K562 (cell line): ENCODE results near the gene PYGM. TPM values are rescaled to one million over a fixed set of nuclear protein-coding genes. Genes with fewer than 3 reads are reported as not detected.

ENCODE experiments used
- ATF7 ChIP-seq: fragments of 450-650 bp; IDR thresholded peaks from 2 replicates; pipeline ENCODE4 v1.7.1; 2014; ENCODE audit warnings: mild to moderate bottlenecking, moderate library complexity
- CHCHD3 ChIP-seq: fragments of 250-450 bp; sonication (Bioruptor Pico); IDR thresholded peaks from 2 replicates; pipeline ENCODE4 v2.1.2; 2022; ENCODE audit warnings: mild to moderate bottlenecking
- CREM ChIP-seq: IDR thresholded peaks from 2 replicates; pipeline ENCODE4 v1.6.1; 2014; ENCODE audit warnings: antibody characterized with exemption, low read depth
- HDAC3 ChIP-seq: fragments of 450-650 bp; IDR thresholded peaks from 2 replicates; pipeline ENCODE4 v1.6.1; 2018; ENCODE audit warnings: borderline replicate concordance, mild to moderate bottlenecking, moderate library complexity; ENCODE audit not compliant: partially characterized antibody
- KAT8 ChIP-seq: fragments of 450-650 bp; IDR thresholded peaks from 2 replicates; pipeline ENCODE4 v1.6.1; 2016; ENCODE audit warnings: low read depth, mild to moderate bottlenecking
- NELFE ChIP-seq: IDR thresholded peaks from 2 replicates; pipeline ENCODE4 v1.6.1; 2011; ENCODE audit warnings: mild to moderate bottlenecking; ENCODE audit not compliant: insufficient read depth, insufficient read length
- NFIC ChIP-seq: fragments of 450-650 bp; IDR thresholded peaks from 2 replicates; pipeline ENCODE4 v1.6.1; 2017; ENCODE audit warnings: mild to moderate bottlenecking, inconsistent platforms
- RHOXF2B ChIP-seq: fragments of 250-450 bp; sonication (Bioruptor Pico); conservative IDR thresholded peaks from 2 replicates; pipeline ENCODE4 v1.5.1; 2021
- SMARCA4 ChIP-seq: fragments of 450-650 bp; IDR thresholded peaks from 2 replicates; pipeline ENCODE4 v1.6.1; 2016
- ZC3H8 ChIP-seq: fragments of 450-650 bp; IDR thresholded peaks from 2 replicates; pipeline ENCODE4 v1.6.1; 2017
- ZFP30 ChIP-seq: fragments of 250-450 bp; sonication (Bioruptor Pico); IDR thresholded peaks from 2 replicates; pipeline ENCODE4 v1.8.0; 2022; ENCODE audit warnings: moderate library complexity, mild to moderate bottlenecking, inconsistent platforms, borderline replicate concordance
- ZNF561 ChIP-seq: fragments of 450-650 bp; formaldehyde crosslinking; conservative IDR thresholded peaks from 2 replicates; pipeline ENCODE4 v1.4.0; 2020; ENCODE audit warnings: mild to moderate bottlenecking, moderate library complexity
- ZNF583 ChIP-seq: fragments of 250-450 bp; sonication (Bioruptor Pico); IDR thresholded peaks from 2 replicates; pipeline ENCODE4 v1.4.0; 2020
- ZNF778 ChIP-seq: fragments of 450-650 bp; formaldehyde crosslinking; IDR thresholded peaks from 2 replicates; pipeline ENCODE4 v1.4.0; 2020; ENCODE audit warnings: mild to moderate bottlenecking, moderate library complexity
- polyA plus RNA-seq, 8 experiments: library from polyadenylated mRNA; depleted of rRNA in 4 of 8; stranded (reverse) in 5 of 8; unstranded in 3 of 8; fragments of >200 nt; fragmentation: Nextera tagmentation in 2 of 8; fragmentation: Illumina TruSeq in 1 of 8; extraction: Ambion mirVana in 2 of 8; extraction: Trizol in 1 of 8; gene quantifications; 2 replicates each; pipeline versions ENCODE4 v1.2.1 to v1.2.3, GENCODE V29; 2011 to 2014; ENCODE audit warnings: inconsistent platforms in 1 of 8, missing spikeins in 1 of 8
- total RNA-seq, 7 experiments: library from RNA; depleted of rRNA in 6 of 7; stranded (reverse); fragments of >200 nt in 6 of 7; fragmentation: Illumina TruSeq in 2 of 7; extraction: Trizol in 2 of 7; gene quantifications; 2 replicates each; pipeline versions ENCODE4 v1.2.1 to v1.2.3, GENCODE V29; 2011 to 2021; ENCODE audit warnings: low replicate concordance in 1 of 7
- TF ChIP-seq, protein P1 (sequence below), 2 experiments: fragments of 150-350 bp in 1 of 2; IDR thresholded peaks; 2 replicates each; pipeline ENCODE4 v1.6.1; 2012 to 2016; ENCODE audit warnings: low read depth in 2 of 2, low read length in 2 of 2, mild to moderate bottlenecking in 1 of 2, moderate library complexity in 1 of 2
- TF ChIP-seq, protein P2 (sequence below), 2 experiments: IDR thresholded peaks; 2 replicates each; pipeline ENCODE4 v1.6.1; 2012; ENCODE audit warnings: improper control_type of control experiment in 2 of 2, low read depth in 2 of 2, low read length in 2 of 2, borderline replicate concordance in 1 of 2
- TF ChIP-seq, protein P3 (sequence below): fragments of 250-450 bp; sonication (Bioruptor Pico); IDR thresholded peaks from 2 replicates; pipeline ENCODE4 v1.4.0; 2020

The PYGM gene
- total and polyA plus RNA-seq, 9 of the 15 experiments (the other 6 are each of a cell fraction or from before 2014, with no cell fraction given), result 0.07 to 1.5 (median 0.68) TPM

DNA sequence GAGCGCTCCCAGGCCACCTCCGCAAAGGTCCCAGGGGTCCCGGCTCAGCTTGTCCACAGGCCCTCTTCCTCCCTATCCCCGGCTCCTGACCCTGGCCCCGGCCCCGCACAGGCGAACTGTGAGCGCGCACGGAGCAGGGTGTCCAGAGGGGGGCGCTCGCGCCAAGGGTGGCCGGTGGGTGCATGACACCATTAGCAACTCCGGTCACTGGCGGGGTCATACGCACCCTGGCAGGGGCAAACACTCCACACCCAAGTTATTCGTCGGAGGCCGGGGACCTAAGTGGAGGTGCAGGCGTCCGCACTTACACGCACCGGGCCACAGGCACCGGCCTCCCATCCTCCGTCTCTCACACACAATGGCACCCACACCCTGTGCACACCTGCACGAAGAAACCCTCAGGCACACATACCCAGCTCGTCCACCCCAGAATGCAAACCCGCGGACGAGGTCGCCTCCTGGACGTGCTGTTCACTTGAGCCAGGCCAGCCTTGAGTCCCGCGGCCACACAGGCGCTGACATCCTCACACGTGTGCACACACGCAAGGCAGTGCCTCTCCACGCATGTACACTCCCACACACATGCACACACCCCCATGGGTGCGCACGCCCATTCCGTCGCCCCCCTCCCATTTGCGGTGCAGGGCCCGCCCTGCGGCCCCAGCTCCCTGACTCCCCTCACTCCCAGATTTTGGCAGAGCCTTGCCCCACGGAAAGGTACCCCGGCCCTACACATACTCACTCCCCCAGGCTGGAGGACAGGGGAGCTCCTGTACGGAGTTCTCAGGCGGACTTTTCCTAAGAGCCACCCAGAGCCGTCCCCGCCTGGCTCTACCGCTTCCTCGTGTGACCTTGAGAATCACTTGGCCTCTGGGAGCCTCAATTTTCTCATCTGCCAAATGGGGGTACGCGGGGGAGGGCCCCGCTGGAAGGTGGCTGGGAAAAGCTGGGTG is 15.9 kb downstream of the PYGM start, which contains the start of gene RASGRP2 (continued):
- no peak for TF ChIP-seq HDAC3
- TF ChIP-seq CREM, result peak; percentile 40
- no peak; the same call in 1 of the 2 replicates for TF ChIP-seq NFIC
- peak; percentile 72 for TF ChIP-seq ATF7
- TF ChIP-seq, protein P1, sequence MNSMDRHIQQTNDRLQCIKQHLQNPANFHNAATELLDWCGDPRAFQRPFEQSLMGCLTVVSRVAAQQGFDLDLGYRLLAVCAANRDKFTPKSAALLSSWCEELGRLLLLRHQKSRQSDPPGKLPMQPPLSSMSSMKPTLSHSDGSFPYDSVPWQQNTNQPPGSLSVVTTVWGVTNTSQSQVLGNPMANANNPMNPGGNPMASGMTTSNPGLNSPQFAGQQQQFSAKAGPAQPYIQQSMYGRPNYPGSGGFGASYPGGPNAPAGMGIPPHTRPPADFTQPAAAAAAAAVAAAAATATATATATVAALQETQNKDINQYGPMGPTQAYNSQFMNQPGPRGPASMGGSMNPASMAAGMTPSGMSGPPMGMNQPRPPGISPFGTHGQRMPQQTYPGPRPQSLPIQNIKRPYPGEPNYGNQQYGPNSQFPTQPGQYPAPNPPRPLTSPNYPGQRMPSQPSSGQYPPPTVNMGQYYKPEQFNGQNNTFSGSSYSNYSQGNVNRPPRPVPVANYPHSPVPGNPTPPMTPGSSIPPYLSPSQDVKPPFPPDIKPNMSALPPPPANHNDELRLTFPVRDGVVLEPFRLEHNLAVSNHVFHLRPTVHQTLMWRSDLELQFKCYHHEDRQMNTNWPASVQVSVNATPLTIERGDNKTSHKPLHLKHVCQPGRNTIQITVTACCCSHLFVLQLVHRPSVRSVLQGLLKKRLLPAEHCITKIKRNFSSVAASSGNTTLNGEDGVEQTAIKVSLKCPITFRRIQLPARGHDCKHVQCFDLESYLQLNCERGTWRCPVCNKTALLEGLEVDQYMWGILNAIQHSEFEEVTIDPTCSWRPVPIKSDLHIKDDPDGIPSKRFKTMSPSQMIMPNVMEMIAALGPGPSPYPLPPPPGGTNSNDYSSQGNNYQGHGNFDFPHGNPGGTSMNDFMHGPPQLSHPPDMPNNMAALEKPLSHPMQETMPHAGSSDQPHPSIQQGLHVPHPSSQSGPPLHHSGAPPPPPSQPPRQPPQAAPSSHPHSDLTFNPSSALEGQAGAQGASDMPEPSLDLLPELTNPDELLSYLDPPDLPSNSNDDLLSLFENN (IDR thresholded peaks at IDR 0.05; ENCODE audit: low read depth in 2 of 2, low read length in 2 of 2), result no peak
- no peak for TF ChIP-seq CHCHD3 (CRISPR knock-in tag)
- peak; percentile 35; the same call in 1 of the 2 replicates for TF ChIP-seq SMARCA4
- no peak for TF ChIP-seq KAT8
- TF ChIP-seq, protein P2, sequence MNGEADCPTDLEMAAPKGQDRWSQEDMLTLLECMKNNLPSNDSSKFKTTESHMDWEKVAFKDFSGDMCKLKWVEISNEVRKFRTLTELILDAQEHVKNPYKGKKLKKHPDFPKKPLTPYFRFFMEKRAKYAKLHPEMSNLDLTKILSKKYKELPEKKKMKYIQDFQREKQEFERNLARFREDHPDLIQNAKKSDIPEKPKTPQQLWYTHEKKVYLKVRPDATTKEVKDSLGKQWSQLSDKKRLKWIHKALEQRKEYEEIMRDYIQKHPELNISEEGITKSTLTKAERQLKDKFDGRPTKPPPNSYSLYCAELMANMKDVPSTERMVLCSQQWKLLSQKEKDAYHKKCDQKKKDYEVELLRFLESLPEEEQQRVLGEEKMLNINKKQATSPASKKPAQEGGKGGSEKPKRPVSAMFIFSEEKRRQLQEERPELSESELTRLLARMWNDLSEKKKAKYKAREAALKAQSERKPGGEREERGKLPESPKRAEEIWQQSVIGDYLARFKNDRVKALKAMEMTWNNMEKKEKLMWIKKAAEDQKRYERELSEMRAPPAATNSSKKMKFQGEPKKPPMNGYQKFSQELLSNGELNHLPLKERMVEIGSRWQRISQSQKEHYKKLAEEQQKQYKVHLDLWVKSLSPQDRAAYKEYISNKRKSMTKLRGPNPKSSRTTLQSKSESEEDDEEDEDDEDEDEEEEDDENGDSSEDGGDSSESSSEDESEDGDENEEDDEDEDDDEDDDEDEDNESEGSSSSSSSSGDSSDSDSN (IDR thresholded peaks at IDR 0.05; ENCODE audit: borderline replicate concordance in 1 of 2, low read depth in 2 of 2, low read length in 2 of 2), result 0 out of 4 replicates have a peak, but pooled peaks of 1 of the 2 experiments have one; percentile 22
- no peak for TF ChIP-seq RHOXF2B (CRISPR knock-in tag)
- TF ChIP-seq ZC3H8, result no peak
- no peak for TF ChIP-seq ZNF583 (CRISPR knock-in tag)
- TF ChIP-seq, protein P3, sequence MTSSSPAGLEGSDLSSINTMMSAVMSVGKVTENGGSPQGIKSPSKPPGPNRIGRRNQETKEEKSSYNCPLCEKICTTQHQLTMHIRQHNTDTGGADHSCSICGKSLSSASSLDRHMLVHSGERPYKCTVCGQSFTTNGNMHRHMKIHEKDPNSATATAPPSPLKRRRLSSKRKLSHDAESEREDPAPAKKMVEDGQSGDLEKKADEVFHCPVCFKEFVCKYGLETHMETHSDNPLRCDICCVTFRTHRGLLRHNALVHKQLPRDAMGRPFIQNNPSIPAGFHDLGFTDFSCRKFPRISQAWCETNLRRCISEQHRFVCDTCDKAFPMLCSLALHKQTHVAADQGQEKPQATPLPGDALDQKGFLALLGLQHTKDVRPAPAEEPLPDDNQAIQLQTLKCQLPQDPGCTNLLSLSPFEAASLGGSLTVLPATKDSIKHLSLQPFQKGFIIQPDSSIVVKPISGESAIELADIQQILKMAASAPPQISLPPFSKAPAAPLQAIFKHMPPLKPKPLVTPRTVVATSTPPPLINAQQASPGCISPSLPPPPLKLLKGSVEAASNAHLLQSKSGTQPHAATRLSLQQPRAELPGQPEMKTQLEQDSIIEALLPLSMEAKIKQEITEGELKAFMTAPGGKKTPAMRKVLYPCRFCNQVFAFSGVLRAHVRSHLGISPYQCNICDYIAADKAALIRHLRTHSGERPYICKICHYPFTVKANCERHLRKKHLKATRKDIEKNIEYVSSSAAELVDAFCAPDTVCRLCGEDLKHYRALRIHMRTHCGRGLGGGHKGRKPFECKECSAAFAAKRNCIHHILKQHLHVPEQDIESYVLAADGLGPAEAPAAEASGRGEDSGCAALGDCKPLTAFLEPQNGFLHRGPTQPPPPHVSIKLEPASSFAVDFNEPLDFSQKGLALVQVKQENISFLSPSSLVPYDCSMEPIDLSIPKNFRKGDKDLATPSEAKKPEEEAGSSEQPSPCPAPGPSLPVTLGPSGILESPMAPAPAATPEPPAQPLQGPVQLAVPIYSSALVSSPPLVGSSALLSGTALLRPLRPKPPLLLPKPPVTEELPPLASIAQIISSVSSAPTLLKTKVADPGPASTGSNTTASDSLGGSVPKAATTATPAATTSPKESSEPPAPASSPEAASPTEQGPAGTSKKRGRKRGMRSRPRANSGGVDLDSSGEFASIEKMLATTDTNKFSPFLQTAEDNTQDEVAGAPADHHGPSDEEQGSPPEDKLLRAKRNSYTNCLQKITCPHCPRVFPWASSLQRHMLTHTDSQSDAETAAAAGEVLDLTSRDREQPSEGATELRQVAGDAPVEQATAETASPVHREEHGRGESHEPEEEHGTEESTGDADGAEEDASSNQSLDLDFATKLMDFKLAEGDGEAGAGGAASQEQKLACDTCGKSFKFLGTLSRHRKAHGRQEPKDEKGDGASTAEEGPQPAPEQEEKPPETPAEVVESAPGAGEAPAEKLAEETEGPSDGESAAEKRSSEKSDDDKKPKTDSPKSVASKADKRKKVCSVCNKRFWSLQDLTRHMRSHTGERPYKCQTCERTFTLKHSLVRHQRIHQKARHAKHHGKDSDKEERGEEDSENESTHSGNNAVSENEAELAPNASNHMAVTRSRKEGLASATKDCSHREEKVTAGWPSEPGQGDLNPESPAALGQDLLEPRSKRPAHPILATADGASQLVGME (CRISPR knock-in tag), result no peak
- TF ChIP-seq NELFE, result no peak
- TF ChIP-seq ZNF561 (CRISPR knock-in tag), result no peak
- no peak for TF ChIP-seq ZNF778 (CRISPR knock-in tag)
- no peak for TF ChIP-seq ZFP30 (CRISPR knock-in tag)
